SK-N-SH treated with all-trans-retinoic acid at 6 μM for 48 hours (cell line): Measurements from ENCODE around the gene PLEKHG3.

Experiments used
- ATAC-seq: fragments of 200-7000 bp; cut with Tn5 transposase; 3 replicates; pipeline ENCODE4 v1.9.1; 2020; ENCODE audit warnings: mild to moderate bottlenecking, moderate library complexity
- ARNTL ChIP-seq: fragments of 450-650 bp; formaldehyde crosslinking; IDR thresholded peaks from 2 replicates; pipeline ENCODE4 v1.5.0; 2020; ENCODE audit warnings: low read depth, mild to moderate bottlenecking, moderate library complexity, borderline replicate concordance
- BACH2 ChIP-seq: fragments of 250-450 bp; sonication (Bioruptor Pico); IDR thresholded peaks from 2 replicates; pipeline ENCODE4 v1.9.0; 2021; ENCODE audit warnings: mild to moderate bottlenecking, borderline replicate concordance
- CSDC2 ChIP-seq: fragments of 250-450 bp; sonication (Bioruptor Pico); IDR thresholded peaks from 2 replicates; pipeline ENCODE4 v1.5.0; 2020; ENCODE audit warnings: mild to moderate bottlenecking, moderate library complexity
- ESRRG ChIP-seq: fragments of 250-450 bp; sonication (Bioruptor Pico); IDR thresholded peaks from 2 replicates; pipeline ENCODE4 v1.6.1; 2021; ENCODE audit warnings: mild to moderate bottlenecking
- GLIS3 ChIP-seq: fragments of 250-450 bp; sonication (Bioruptor Pico); IDR thresholded peaks from 2 replicates; pipeline ENCODE4 v1.5.0; 2020; ENCODE audit warnings: mild to moderate bottlenecking, moderate library complexity
- ISL1 ChIP-seq: fragments of 250-450 bp; sonication (Bioruptor Pico); IDR thresholded peaks from 2 replicates; pipeline ENCODE4 v2.1.2; 2022; ENCODE audit warnings: mild to moderate bottlenecking, moderate library complexity
- OSR1 ChIP-seq: fragments of 250-450 bp; sonication (Bioruptor Pico); IDR thresholded peaks from 2 replicates; pipeline ENCODE4 v1.8.0; 2022; ENCODE audit warnings: moderate library complexity, mild to moderate bottlenecking, inconsistent platforms
- PPARA ChIP-seq: fragments of 250-450 bp; sonication (Bioruptor Pico); IDR thresholded peaks from 2 replicates; pipeline ENCODE4 v1.5.0; 2020; ENCODE audit warnings: mild to moderate bottlenecking, borderline replicate concordance
- RARB ChIP-seq: fragments of 250-450 bp; sonication (Bioruptor Pico); IDR thresholded peaks from 2 replicates; pipeline ENCODE4 v1.8.0; 2021; ENCODE audit warnings: mild to moderate bottlenecking, moderate library complexity
- SNAI2 ChIP-seq: fragments of 250-450 bp; sonication (Bioruptor Pico); IDR thresholded peaks from 2 replicates; pipeline ENCODE4 v1.5.0; 2020; ENCODE audit warnings: mild to moderate bottlenecking, moderate library complexity
- TCF4 ChIP-seq: fragments of 250-450 bp; sonication (Bioruptor Pico); IDR thresholded peaks from 2 replicates; pipeline ENCODE4 v1.8.0; 2021; ENCODE audit warnings: mild to moderate bottlenecking, moderate library complexity, borderline replicate concordance
- TOX ChIP-seq: fragments of 250-450 bp; sonication (Bioruptor Pico); IDR thresholded peaks from 2 replicates; pipeline ENCODE4 v1.8.0; 2021; ENCODE audit warnings: mild to moderate bottlenecking, moderate library complexity, borderline replicate concordance
- ZC3H10 ChIP-seq: fragments of 250-450 bp; sonication (Bioruptor Pico); IDR thresholded peaks from 2 replicates; pipeline ENCODE4 v1.5.1; 2021; ENCODE audit warnings: mild to moderate bottlenecking, moderate library complexity
- ZFP3 ChIP-seq: fragments of 250-450 bp; sonication (Bioruptor Pico); IDR thresholded peaks from 2 replicates; pipeline ENCODE4 v1.5.0; 2020; ENCODE audit warnings: mild to moderate bottlenecking, moderate library complexity
- ZFP30 ChIP-seq: fragments of 450-650 bp; formaldehyde crosslinking; IDR thresholded peaks from 2 replicates; pipeline ENCODE4 v1.5.0; 2022; ENCODE audit warnings: mild to moderate bottlenecking, moderate library complexity
- ZNF565 ChIP-seq: fragments of 450-650 bp; formaldehyde crosslinking; conservative IDR thresholded peaks from 2 replicates; pipeline ENCODE4 v1.5.0; 2020; ENCODE audit warnings: low read depth, mild to moderate bottlenecking, moderate library complexity
- TF ChIP-seq, protein P1 (sequence below): fragments of 250-450 bp; sonication (Bioruptor Pico); IDR thresholded peaks from 2 replicates; pipeline ENCODE4 v1.5.0; 2020; ENCODE audit warnings: mild to moderate bottlenecking, moderate library complexity
- TF ChIP-seq, protein P2 (sequence below): fragments of 250-450 bp; sonication (Bioruptor Pico); IDR thresholded peaks from 2 replicates; pipeline ENCODE4 v1.8.0; 2021; ENCODE audit warnings: low read depth, mild to moderate bottlenecking, moderate library complexity, borderline replicate concordance
- TF ChIP-seq, protein P3 (sequence below): fragments of 250-450 bp; sonication (Bioruptor Pico); IDR thresholded peaks from 2 replicates; pipeline ENCODE4 v1.5.1; 2021; ENCODE audit warnings: mild to moderate bottlenecking, moderate library complexity
- TF ChIP-seq, protein P4 (sequence below): fragments of 250-450 bp; sonication (Bioruptor Pico); IDR thresholded peaks from 2 replicates; pipeline ENCODE4 v1.8.0; 2020; ENCODE audit warnings: mild to moderate bottlenecking, moderate library complexity, borderline replicate concordance
- TF ChIP-seq, protein P5 (sequence below): fragments of 250-450 bp; sonication (Bioruptor Pico); IDR thresholded peaks from 2 replicates; pipeline ENCODE4 v1.5.1; 2020; ENCODE audit warnings: low read depth, mild to moderate bottlenecking, moderate library complexity

PLEKHG3 gene

DNA sequence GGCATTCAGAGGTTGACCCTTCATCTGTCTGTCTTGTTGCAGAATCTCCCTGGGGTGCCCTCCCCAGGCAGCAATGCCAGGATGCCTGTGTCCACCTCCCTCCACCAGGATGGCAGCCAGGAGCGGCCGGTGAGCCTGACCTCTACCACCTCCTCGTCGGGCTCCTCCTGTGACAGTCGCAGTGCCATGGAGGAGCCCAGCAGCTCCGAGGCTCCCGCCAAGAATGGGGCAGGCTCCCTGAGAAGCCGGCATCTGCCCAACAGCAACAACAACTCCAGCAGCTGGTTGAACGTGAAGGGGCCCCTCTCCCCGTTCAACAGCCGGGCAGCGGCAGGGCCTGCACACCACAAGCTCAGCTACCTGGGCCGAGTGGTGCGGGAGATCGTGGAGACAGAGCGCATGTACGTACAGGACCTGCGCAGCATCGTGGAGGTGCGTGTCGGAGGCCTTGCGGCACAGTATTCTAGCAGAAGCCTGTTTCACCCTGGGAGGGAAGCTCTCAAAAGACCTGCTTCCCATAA lies 23.4 kb downstream of the PLEKHG3 start (continued):
- TF ChIP-seq, protein P1, sequence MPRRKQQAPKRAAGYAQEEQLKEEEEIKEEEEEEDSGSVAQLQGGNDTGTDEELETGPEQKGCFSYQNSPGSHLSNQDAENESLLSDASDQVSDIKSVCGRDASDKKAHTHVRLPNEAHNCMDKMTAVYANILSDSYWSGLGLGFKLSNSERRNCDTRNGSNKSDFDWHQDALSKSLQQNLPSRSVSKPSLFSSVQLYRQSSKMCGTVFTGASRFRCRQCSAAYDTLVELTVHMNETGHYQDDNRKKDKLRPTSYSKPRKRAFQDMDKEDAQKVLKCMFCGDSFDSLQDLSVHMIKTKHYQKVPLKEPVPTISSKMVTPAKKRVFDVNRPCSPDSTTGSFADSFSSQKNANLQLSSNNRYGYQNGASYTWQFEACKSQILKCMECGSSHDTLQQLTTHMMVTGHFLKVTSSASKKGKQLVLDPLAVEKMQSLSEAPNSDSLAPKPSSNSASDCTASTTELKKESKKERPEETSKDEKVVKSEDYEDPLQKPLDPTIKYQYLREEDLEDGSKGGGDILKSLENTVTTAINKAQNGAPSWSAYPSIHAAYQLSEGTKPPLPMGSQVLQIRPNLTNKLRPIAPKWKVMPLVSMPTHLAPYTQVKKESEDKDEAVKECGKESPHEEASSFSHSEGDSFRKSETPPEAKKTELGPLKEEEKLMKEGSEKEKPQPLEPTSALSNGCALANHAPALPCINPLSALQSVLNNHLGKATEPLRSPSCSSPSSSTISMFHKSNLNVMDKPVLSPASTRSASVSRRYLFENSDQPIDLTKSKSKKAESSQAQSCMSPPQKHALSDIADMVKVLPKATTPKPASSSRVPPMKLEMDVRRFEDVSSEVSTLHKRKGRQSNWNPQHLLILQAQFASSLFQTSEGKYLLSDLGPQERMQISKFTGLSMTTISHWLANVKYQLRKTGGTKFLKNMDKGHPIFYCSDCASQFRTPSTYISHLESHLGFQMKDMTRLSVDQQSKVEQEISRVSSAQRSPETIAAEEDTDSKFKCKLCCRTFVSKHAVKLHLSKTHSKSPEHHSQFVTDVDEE (CRISPR knock-in tag) = no peak
- TF ChIP-seq TCF4 (CRISPR knock-in tag) (no peak), CSDC2 (CRISPR knock-in tag) (no peak)

DNA sequence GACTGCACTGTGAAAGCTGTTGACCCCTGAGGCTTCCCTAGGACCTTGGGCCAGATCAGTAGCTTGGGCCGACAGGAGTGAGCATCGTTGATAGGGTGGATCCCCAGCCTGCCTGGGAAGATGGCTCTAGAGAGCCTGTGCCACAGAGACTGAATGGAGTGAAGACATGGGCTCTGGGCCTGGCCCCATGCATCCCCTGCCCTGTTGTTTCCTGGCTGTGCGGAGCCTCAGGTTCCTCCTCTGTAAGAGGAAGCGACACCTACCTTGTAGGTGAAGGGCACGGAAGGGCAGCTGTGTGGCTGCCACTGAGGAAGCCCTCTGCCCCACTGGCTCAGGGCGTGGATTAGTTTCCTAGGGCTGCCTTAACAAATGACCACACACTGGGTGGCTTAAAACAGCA lies 23.9 kb downstream of the PLEKHG3 start:
- TF ChIP-seq ESRRG (CRISPR knock-in tag) (no peak), CSDC2 (CRISPR knock-in tag) (no peak), BACH2 (CRISPR knock-in tag) (no peak), ZNF565 (CRISPR knock-in tag) (no peak), ZC3H10 (no peak)
- no peak for ATAC-seq

DNA sequence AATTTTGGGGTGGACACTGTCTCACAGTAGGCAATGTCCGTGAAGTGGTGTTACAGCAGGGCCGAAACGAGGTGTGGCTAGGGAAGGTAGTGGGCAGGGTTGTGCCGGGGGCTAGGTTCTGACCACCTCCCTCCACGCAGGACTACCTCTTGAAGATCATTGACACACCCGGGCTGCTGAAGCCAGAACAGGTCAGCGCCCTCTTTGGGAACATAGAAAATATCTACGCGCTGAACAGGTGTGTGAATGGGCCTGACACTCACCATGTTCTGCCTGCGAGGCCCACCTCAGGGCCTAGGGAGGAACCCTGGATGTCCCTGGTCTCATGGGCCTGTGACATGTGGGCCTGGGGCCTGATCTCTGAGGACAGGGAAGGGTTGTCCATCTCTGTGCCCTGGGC lies 24.6 kb downstream of the PLEKHG3 start:
- ATAC-seq = no peak
- TF ChIP-seq BACH2 (CRISPR knock-in tag) (no peak), TOX (CRISPR knock-in tag) (no peak), ESRRG (CRISPR knock-in tag) (no peak), SNAI2 (CRISPR knock-in tag) (no peak), ZNF565 (CRISPR knock-in tag) (no peak), TCF4 (CRISPR knock-in tag) (no peak), ZFP30 (CRISPR knock-in tag) (no peak), ISL1 (CRISPR knock-in tag) (no peak), RARB (CRISPR knock-in tag) (no peak), ZC3H10 (no peak), PPARA (CRISPR knock-in tag) (no peak), GLIS3 (no peak), ZFP3 (CRISPR knock-in tag) (no peak), CSDC2 (CRISPR knock-in tag) (no peak), ARNTL (CRISPR knock-in tag) (no peak), OSR1 (CRISPR knock-in tag) (no peak)
- TF ChIP-seq, protein P2, sequence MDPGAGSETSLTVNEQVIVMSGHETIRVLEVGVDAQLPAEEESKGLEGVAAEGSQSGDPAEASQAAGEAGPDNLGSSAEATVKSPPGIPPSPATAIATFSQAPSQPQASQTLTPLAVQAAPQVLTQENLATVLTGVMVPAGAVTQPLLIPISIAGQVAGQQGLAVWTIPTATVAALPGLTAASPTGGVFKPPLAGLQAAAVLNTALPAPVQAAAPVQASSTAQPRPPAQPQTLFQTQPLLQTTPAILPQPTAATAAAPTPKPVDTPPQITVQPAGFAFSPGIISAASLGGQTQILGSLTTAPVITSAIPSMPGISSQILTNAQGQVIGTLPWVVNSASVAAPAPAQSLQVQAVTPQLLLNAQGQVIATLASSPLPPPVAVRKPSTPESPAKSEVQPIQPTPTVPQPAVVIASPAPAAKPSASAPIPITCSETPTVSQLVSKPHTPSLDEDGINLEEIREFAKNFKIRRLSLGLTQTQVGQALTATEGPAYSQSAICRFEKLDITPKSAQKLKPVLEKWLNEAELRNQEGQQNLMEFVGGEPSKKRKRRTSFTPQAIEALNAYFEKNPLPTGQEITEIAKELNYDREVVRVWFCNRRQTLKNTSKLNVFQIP (CRISPR knock-in tag) = no peak
- TF ChIP-seq, protein P3, sequence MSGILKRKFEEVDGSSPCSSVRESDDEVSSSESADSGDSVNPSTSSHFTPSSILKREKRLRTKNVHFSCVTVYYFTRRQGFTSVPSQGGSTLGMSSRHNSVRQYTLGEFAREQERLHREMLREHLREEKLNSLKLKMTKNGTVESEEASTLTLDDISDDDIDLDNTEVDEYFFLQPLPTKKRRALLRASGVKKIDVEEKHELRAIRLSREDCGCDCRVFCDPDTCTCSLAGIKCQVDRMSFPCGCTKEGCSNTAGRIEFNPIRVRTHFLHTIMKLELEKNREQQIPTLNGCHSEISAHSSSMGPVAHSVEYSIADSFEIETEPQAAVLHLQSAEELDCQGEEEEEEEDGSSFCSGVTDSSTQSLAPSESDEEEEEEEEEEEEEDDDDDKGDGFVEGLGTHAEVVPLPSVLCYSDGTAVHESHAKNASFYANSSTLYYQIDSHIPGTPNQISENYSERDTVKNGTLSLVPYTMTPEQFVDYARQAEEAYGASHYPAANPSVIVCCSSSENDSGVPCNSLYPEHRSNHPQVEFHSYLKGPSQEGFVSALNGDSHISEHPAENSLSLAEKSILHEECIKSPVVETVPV (CRISPR knock-in tag) = no peak
- TF ChIP-seq, protein P4, sequence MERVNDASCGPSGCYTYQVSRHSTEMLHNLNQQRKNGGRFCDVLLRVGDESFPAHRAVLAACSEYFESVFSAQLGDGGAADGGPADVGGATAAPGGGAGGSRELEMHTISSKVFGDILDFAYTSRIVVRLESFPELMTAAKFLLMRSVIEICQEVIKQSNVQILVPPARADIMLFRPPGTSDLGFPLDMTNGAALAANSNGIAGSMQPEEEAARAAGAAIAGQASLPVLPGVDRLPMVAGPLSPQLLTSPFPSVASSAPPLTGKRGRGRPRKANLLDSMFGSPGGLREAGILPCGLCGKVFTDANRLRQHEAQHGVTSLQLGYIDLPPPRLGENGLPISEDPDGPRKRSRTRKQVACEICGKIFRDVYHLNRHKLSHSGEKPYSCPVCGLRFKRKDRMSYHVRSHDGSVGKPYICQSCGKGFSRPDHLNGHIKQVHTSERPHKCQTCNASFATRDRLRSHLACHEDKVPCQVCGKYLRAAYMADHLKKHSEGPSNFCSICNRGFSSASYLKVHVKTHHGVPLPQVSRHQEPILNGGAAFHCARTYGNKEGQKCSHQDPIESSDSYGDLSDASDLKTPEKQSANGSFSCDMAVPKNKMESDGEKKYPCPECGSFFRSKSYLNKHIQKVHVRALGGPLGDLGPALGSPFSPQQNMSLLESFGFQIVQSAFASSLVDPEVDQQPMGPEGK (CRISPR knock-in tag) = no peak
- TF ChIP-seq, protein P5, sequence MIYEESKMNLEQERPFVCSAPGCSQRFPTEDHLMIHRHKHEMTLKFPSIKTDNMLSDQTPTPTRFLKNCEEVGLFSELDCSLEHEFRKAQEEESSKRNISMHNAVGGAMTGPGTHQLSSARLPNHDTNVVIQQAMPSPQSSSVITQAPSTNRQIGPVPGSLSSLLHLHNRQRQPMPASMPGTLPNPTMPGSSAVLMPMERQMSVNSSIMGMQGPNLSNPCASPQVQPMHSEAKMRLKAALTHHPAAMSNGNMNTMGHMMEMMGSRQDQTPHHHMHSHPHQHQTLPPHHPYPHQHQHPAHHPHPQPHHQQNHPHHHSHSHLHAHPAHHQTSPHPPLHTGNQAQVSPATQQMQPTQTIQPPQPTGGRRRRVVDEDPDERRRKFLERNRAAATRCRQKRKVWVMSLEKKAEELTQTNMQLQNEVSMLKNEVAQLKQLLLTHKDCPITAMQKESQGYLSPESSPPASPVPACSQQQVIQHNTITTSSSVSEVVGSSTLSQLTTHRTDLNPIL = no peak
